Stimulated activated CD8-positive, alpha-beta memory T cell treated with anti-CD3 and anti-CD28 coated beads, Interleukin-7, amount 100 ng/mL, for 1 hour (primary cell): Measurements from ENCODE around the gene MYLK4.
A peak's percentile ranks its signal among the peaks of the same experiment; 100 is the strongest.

Experiments
- DNase-seq, 2 donors: peaks; one replicate each; pipeline ENCODE4 v3.0.0-alpha.2; 2020; ENCODE audit warnings: low read depth in 2 of 2

The MYLK4 gene

DNA sequence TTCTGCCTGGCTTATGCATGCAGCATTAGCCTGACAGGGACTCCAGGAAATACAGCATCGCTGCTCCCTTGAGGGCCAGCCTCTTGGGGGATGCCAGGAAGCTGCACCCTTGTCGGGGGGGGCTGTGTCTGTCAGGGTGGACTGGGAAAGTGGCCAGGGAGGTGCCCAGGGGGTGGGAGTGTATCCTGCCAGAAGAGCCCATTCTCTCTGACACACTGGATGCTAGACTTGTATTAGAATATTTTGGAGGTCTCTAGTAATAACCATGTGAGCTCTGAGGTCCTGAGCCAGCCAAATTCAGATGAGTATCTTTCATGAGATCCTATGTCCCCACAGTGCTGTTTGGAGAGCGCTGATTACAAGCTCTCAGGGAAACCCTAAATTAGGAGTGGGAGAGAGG is 89.1 kb downstream of the MYLK4 start:
- DNase-seq, result no peak

DNA sequence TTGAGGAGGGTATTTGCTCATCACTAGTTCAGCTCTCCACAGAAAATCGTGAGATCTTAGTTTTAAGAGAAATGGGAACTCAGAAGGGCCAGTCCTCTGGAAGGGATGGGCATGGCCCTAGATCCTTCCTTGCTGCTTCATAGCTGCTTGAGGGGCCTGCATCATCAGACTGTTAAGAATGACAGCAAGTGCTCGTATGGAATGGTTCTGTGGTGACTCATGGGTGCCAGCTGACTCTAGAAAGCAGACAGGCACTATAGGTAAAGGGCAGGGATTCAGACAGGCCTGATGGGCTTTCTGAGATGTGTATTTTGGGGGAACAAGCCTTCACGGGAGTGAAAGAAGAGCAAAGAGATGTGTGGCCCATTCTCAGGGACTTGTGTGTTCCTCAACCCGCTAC is 90.8 kb downstream of the MYLK4 start:
- no peak for DNase-seq

DNA sequence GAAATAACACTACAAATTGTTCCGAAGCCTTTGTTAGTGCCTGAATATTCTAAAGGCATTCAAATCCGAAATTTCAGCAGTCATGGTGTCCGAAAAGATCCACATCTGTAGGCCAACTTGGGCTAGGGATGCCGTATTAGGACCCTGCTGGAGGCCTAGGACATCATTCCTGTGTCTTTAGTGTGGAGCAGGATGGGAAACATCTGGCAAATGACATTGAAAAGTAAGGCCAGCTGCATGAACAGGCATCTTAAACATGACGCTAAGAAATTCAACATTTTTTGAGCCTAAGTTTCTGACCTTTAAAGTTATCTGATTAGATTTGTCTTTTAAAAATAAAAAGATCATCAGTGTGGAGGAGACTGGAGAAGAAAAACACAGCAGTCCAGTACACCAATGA is 91.3 kb downstream of the MYLK4 start:
- DNase-seq, result no peak

DNA sequence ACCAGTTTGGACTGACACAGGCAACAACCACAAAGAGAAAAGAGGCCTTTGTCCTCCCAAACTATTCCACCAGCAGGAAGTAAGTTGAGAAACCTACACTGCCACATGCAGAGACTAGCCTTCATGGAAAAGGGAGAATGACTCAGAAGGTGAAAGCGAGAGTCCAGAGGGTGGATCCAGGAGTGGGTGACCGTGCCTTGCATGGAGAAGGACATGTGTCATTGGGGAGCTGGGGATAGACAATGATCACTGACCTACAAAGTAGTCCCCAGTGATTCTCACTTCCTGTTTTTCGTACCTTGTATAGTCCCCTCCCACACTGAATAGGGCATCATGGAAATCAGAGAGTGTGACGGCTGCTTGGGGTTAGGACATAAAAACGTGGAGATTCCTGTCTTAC is 91.9 kb downstream of the MYLK4 start:
- DNase-seq, result no peak

DNA sequence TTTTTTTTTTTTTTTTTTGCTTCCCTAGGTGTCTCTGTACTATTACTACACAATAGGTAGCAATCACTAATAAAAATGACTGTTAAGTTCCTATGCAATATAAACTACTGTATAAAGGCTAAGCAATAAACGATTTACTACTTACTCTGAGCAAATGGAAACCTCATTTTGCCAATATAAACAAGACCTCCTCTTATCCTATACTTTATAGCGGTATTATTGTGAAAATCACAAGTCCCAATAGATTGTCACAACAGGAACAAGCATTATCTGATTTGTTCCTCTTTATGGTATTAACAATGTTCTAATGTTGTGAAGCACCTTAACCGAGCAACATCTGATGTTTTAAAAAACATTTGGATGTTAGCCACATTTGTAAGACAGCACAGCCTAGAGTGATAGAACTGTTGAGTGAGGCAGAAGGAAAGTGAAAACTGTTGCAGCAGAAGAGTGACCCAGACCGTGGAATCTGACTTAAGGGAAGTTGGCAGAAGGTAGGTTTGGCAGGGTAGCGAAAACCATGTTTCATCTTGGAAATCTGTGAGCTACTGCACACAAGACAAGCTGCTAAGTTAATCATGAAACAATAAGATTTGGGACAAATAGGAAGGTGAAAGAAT is 94.2 kb downstream of the MYLK4 start:
- DNase-seq, result no peak

DNA sequence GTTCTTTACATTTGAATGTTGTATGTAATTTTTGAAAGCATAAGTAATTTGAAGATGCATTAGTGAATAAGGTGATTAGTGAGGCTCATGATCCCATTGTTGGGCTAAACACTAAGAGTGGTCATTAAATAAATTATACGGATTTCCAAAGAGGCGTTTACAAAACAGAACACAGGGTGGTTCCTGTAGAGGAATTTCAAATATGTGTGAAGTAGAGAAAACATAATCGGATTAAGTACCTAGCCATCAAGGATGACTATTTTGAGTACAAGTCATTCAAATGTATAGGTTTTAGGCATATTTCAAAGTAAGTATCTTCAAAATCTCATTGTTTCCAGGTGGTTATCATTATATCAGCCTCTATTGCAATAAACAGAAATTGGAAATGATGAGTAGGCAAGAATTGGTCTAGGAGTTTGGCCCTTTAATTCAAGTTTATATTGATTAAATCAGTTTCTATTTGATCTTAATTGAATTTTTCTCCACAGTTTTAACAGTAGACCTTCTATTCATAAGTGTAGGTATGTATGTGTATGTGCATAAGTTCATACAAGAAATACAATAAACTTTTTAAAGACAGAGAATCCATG is 94.8 kb downstream of the MYLK4 start:
- DNase-seq, result no peak

DNA sequence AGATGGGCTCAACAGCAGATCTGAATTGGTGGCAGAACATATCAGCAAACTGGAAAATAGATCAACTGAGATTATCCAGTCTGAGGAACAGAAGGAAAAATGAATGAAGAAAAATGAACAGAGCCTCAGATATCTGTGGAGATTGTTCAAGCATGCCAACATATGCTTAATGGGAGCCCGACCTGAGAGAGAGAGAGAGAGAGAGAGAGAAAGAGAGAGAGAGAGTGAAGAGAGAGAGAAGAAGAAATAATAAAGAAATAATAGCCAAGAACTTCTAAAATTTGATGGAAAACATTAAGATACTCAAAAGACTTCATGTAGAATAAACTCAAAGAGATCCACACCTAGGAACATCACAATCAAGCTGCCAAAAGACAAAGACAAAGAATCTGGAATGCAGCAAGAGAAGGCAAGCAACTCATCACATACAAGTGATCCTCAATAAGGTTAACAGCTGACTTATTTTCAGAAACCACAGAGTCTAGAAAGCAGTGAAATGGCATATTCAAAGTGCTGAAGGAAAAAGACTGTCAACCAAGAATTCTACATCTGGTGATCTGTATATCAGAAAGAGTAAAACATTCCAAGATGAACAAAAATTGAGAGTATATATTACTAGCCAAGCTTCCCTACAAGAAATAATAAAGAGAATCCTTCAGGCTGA is 97.2 kb downstream of the MYLK4 start:
- DNase-seq, result no peak

DNA sequence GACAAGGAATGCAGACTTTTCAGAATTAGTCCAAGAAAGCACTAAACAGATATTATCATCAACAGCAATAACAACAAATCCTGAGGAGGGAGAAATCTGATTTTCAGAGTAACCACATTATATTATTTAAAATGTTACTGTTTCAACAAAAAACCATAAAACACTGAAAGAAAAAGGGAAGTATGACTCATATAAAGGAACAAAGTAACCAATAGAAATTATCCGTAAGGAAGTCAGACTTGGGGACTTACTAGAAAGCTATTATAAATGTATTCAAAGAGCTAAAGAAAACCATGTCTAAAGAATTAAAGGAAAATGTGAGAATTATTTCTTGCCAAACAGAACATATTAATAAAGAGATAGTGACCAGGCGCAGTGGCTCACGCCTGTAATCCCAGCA is 98.1 kb downstream of the MYLK4 start:
- DNase-seq, result no peak

DNA sequence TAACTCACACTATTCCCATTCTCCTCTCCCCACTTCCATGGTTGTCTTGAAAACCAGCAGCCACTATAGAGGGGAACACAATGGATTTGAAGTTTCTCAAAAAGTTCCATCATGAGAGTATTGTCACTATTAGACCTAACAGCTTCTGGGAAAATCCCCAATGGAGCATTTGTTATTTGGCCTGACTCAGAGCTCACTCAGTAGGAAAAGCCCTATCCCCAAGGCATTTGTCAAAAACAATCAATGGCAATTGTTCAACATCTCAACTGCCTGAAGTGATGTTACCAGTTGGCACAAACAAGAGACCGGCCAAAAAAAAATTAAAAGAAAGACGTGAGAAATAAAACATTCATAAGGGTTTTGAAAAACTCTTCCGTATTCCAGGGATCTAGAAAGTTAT is 98.8 kb downstream of the MYLK4 start:
- no peak for DNase-seq

DNA sequence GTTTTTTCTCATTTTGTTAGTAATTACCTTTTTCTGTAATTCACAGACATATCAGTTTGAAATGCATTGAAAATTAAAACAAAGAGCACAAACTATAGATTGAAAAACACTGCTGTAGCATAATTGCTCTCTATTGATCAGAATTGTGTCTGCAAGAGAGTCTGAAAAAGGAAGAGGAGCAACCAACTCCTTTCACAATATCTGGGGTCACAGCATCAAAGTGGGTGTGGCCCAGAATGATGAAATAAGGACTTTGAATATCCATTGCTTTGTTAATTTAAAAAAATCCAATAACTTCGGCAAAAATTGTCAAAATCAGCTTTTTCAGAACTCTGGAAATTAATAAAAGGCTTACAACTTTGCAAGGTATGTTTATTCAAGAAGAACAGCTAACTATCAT is 99.2 kb downstream of the MYLK4 start:
- no peak for DNase-seq

DNA sequence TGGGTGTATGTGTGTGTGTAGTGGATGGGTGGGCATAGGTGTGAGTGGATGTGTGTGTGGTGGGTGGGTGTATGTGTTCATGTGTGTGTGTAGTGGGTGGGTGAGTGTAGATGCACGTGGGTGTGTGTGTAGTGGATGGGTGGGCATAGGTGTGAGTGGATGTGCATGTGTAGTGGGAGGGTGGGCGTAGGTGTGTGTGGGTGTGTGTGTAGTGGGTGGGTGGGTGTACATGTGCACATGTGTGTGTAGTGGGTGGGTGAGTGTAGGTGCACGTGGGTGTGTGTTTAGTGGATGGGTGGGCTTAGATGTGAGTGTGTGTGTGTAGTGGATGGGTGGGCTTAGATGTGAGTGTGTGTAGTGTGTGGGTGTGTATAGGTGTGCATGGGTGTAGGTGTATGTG is 104.4 kb downstream of the MYLK4 start:
- no peak for DNase-seq

DNA sequence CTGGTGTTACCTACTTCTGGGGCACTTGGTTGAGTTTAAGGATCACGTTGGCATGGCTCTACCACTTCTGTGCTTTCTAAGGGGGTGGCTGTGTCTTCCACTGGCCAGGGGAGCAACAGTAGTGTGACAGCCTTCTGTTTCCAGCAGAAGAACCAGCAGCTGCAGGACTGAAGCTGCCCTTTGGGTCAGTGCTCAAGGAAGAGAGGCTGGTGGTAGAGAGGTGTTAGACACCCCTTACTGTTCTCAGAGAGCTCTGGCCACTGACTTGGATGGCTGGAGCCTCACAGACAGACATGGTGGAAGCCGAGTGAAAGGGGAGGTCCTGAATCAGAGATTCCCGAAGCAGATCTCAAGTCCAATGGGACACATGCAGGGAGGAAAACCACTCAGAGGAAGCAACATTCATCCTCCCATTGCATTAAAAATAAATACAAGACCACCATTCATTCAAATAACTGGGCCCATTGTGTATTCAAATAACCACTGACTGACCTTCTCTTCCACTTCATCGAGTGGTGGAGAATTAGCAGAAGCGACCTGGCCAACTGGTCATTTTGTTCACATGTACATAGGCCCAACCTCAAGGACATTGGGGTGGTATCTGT is 106.7 kb downstream of the MYLK4 start:
- DNase-seq, result no peak

DNA sequence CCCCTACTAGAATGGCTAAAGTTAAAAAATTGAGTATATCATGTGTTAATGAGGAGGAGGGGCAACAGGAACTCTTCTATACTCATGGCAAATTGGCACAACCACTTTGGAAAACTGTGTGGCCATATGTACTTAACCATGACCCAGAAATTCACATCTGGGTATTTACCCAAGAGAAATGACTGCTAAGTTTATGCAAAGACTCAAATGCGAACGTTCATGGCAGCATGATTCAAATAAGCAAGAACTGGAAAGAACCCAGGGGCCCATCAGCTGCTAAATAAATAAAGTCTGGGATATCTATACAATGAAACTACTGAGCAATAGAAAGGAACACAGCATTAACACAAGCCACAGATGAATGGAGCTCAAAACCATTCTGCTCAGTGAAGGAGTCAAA is 107.6 kb downstream of the MYLK4 start:
- DNase-seq, result no peak

DNA sequence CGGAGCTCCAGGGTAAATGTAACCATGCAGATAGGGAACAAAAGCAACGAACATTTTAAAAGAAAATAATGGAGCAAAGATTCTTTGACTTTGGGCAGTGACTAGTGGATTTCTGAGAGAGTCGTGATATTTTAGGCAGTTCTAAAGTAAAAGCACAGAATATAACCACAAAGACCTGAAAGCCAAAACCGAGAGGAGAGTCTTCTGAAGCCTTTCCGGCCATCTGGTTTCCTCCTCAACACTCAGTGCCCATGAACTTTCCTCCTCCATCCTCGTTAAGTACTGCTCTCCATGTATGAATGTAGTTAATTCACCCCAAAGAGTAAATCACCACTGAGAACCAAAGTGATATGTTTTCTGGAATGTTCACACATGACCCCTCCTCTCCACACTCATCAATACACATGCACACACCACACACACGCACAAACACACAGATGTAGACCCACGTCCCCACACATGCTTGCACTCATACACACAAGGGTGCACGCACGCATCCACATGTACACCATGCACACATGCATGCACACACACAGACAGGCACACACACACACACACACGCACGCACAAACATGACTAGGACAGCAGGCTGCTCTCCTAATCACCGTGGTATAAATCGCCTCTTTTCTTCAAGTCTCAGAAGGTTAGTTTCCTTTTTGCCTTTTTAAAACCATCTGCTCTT is 109.5 kb downstream of the MYLK4 start:
- DNase-seq, result no peak

DNA sequence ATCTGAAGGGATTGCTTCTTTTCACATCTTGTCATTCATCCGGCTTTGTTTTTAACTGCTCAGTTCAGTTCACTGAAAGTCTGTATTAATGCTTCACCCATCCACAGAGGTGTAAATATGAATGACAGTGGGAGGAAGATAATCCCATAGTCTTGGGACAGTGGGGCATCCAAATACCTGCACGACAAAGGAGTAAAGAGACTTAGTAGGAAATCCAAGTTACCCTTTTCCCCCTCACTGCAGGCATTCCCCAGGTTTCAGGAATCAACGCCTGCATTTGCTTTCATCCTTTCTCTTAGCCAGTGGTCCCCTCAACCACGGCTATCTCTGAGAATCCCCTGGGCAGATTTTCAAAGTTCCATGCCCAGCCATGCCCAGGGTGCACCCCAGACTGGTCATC is 110.2 kb downstream of the MYLK4 start:
- no peak for DNase-seq

DNA sequence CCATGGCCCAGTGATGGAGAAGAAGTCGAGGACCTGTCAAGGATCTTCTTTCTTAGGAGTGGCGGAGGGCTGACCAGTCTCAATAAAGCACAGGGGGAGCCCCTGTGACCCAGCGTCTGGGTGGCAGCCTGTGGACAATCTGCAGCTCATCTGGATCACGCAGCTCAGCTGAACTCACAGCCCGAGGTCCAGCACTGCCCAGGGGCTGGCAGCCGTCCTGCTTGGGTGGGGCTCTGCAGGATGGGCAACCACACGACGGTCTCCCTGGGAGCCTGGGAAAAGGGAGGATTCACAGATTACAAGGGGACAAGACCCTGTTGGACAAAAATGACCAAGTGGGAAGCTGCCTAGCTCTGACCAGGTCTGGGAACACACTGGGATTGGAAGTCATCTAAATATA is 110.8 kb downstream of the MYLK4 start:
- no peak for DNase-seq

DNA sequence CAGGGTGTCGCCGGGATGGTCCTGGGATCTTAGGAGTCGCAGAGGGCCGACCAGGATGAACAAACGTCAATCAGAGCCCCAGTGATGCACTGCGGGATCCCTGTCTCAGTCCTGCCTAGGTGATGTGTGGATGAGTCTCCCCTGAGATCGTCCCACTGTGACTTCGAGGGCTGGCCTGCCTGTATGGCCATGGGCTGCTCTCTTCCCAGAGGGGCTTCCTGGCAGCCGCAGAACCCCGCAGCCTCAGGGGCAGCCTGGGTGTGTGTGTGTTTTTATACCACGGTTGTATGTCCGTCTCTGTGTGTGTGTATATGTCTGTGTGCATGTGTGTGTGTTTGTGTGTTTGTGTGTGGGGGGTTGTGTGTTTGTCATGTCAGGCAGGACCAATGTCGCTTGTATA is 111.6 kb downstream of the MYLK4 start:
- DNase-seq, result no peak

DNA sequence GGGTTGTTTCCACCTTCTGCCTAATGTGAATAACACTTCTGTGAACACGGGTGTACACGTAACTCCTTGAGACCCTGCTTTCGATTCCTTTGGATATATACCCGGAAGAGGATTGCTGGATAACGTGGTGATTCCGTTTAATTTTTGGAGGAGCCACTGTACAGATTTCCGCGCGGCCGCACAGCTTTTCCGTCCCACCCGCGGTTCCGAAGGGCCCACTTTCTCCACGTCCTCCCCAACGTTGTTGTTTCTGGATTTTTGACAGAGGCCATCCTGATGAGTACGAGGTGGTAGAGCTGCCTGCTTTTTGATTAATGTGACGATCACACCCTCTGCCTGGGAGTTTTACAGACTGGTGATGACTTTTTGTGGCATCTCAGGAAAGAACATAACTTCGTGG is 114.0 kb downstream of the MYLK4 start:
- DNase-seq, result no peak

DNA sequence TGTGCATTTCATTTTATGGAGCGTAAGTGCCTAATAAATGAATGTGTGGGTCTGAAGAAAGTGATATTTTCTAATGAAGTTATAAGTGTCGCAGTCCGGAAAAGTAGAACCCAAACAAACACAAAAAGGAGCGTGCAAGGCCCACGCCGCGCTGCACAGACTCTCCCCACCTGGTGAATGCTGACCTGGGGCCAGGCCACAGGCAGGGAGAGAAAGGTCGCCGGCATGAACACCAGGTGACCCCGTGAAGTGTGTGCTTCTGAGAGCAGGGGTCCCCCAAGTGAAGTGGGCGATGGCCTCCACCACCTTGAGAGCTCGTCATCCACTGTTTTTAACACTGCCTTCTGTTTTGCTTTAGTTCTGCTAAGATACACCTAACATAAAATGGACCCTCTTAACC is 114.8 kb downstream of the MYLK4 start:
- DNase-seq, result no peak

DNA sequence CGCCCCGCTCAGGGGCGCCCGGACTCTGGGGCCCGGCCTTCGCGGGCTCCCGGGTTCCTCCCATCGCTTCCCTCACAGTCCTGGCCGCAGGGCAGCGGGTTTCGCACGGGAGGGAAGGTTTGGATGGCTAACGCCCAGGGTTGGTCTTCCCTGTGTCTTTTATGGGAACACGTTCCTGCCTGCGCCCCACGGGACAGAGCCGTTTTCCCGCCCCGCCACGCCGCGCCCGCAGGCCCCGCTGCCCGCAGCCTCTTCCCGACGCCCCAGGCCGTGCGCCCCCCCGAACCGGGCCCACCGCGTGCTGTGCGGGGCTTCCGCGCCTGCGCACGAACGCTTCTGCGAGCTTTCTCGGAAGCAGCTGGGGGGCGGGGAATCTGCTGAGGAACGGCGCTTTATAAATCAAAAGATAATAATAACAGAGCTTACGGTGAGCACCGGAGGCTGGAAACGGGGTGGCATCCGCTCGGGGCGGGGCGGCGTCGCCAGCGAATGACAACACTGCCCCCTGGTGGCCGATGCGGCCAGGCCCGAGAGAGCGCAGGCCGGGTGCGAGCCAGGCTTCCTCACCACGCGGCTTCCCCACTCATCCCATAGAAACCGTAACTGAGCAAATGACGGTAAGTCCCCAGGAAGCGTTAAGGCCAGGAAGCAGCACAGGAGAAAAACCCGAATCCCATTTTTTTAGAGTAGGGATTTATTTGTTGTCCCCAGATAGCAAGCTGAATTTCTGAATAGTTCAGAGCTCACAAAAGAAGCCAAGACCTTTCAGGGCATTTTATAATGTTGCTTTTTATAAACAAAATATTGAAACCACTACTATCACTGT is 116.4 kb downstream of the MYLK4 start:
- peak; percentile 53 to 75 for DNase-seq

DNA sequence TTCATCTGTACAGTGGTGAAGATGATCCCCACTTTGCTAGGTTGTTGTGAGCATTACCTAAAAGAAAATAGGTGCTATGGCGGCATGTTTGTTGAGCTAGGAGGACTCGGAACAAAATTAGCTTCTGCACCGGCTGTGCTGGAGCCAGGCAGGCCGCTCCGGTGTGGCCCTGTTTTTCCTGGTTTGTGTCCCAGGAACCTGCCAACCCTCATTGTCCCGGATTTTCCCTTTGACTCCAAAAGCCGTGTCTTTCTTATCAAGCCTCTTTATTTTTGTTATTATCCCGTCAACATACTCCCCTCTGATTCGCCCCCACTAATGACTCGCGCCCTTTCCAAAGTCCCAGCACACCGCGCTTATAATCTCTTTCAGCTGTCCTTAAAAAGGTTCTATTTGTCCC is 117.0 kb downstream of the MYLK4 start:
- no peak for DNase-seq
